ENCODE data around the gene ZBTB20.

DNA sequence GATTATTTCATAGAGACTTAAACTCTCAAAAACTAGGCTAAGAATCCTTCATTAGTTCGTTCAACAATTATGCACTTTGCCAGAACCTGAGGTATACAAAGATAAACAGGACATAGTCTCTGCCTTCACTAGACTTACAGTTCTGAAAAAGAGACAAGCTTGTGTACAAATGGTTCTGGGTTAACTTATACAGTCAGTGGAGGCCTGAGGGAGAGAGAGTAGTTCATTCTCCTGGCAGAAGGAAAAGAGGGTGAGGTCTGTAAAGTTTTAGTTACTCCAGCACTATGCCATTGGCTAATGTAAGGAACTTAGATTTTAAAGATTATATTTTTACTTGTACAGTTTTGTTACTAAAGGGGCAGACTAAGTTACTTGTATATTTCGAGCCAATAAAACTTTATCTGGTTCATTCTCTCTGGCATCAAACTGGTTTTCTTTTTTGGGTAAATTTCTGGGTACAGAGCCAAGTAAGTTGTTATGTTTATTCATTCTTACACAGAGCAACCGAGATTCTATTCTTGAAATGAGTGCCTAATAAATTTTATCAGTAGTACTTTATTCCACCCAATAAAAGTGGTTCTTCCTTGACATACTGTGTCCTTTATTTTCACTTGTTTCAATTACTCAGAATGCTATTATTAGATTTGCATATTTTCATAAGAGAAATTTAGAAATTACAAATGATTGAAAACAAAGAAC lies 574.6 kb downstream of the ZBTB20 start:
- TF ChIP-seq, protein P1, sequence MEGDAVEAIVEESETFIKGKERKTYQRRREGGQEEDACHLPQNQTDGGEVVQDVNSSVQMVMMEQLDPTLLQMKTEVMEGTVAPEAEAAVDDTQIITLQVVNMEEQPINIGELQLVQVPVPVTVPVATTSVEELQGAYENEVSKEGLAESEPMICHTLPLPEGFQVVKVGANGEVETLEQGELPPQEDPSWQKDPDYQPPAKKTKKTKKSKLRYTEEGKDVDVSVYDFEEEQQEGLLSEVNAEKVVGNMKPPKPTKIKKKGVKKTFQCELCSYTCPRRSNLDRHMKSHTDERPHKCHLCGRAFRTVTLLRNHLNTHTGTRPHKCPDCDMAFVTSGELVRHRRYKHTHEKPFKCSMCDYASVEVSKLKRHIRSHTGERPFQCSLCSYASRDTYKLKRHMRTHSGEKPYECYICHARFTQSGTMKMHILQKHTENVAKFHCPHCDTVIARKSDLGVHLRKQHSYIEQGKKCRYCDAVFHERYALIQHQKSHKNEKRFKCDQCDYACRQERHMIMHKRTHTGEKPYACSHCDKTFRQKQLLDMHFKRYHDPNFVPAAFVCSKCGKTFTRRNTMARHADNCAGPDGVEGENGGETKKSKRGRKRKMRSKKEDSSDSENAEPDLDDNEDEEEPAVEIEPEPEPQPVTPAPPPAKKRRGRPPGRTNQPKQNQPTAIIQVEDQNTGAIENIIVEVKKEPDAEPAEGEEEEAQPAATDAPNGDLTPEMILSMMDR (IDR thresholded peaks at IDR 0.05; ENCODE audit: low read depth, low read length, poor library complexity, severe bottlenecking), result no peak
- TF ChIP-seq EZH2phosphoT487 (IDR thresholded peaks at IDR 0.05; ENCODE audit: borderline replicate concordance, low read length), result no peak
